GM12873 (cell line): ENCODE measurements around the gene SLC22A23.

Experiments used
- CTCF ChIP-seq: IDR thresholded peaks from 2 replicates; pipeline ENCODE4 v1.5.1; 2012; ENCODE audit warnings: low read depth, mild to moderate bottlenecking, moderate library complexity, low read length, control low read depth; ENCODE audit not compliant: insufficient read depth; ENCODE audit errors: missing control alignments

Gene SLC22A23

GRCh38 chr6:3222506-3223038 lies 234.3 kb downstream of the SLC22A23 start:
- no peak for TF ChIP-seq CTCF

DNA sequence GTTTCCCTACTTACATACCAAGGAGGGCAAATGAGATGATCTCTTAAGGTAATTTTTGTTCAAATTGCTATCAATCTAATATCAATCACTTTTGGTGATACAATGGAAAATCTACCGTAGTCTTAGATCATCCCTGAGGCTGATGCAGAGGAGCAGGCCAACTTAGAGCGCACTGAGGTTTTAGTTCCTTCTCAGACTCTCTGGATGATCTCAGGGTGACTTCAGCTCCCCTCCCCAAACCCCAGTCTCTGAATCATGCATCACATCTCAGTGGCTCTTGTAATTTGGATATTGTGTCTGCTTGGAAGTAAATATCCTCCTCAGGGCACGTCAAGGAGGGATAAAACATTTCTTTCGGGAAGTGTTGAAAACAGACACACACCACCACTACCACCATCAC lies 235.3 kb downstream of the SLC22A23 start:
- TF ChIP-seq CTCF, result no peak

DNA sequence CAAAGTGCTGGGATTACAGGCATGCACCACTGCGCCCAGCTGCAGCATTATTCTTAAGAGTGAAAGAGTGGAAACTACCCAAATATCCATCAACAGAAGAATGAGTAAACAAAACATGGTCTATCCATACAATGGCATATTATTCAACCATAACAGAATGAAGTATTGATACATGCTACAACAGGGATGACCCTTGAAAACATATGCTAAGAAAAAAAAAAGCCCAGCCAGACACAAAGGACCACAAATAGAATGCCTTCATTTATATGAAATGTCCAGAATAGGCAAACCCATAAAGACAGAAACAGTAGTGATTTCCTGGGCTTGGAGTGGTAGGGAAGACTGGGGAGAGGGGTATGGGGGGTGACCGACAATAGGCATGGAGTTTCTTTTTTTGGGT lies 236.5 kb downstream of the SLC22A23 start:
- TF ChIP-seq CTCF, result no peak
